Mammary epithelial cell (primary cell): Measurements from ENCODE around the gene CDX1.

Experiments
- EZH2 ChIP-seq: IDR thresholded peaks from 2 replicates; pipeline ENCODE4 v1.6.1; 2012; ENCODE audit warnings: low read length, inconsistent platforms, borderline replicate concordance
- TF ChIP-seq, protein P1 (sequence below), 2 donors: IDR thresholded peaks in 1 of 2; conservative IDR thresholded peaks in 1 of 2; 2 replicates each; pipeline ENCODE4 v1.5.1; 2011 to 2012; ENCODE audit warnings: inconsistent platforms in 2 of 2, low read length in 2 of 2, mild to moderate bottlenecking in 2 of 2, control low read depth in 1 of 2, low read depth in 1 of 2; ENCODE audit not compliant: insufficient read depth in 1 of 2; ENCODE audit errors: extremely low read depth in 1 of 2

DNA sequence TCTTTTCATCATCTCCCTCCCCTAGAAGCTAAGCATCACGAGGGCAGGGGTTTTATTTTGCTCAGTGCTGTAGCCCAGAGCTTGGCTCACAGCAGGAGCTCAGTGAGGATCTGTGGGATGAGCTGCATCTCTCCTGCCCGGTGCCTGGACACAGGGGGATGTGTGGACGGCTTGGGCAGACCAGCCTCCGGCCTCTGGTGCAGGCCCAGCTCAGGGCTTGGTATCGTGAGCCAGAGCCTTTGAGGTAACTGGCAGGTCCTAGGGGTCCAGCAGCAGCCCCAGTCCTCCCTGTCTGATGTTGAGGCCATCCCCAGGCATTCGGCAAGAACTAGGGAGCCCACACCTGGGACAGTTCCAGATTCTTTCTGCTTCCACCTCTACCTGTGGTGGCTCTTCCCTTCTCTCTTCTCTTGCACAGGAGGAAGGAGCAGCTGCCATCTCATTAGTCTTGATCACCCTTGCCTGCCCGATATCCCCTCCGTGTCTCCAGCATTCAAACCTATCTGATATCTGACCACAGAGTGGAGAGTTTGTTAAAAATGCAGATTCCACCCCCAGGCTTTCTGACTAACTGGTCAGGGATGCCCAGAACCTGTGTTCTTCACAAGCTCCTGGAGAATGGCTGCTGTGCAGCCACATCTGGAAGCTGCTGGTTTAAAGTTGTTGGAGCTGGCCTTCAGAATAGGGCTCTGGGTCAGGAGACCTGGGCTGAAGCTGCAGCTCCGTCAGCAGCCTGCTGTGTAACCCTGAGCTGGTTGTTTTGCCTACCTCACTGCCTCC, 15.4 kb downstream of the CDX1 start:
- TF ChIP-seq, protein P1, sequence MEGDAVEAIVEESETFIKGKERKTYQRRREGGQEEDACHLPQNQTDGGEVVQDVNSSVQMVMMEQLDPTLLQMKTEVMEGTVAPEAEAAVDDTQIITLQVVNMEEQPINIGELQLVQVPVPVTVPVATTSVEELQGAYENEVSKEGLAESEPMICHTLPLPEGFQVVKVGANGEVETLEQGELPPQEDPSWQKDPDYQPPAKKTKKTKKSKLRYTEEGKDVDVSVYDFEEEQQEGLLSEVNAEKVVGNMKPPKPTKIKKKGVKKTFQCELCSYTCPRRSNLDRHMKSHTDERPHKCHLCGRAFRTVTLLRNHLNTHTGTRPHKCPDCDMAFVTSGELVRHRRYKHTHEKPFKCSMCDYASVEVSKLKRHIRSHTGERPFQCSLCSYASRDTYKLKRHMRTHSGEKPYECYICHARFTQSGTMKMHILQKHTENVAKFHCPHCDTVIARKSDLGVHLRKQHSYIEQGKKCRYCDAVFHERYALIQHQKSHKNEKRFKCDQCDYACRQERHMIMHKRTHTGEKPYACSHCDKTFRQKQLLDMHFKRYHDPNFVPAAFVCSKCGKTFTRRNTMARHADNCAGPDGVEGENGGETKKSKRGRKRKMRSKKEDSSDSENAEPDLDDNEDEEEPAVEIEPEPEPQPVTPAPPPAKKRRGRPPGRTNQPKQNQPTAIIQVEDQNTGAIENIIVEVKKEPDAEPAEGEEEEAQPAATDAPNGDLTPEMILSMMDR (conservative IDR thresholded peaks at IDR 0.05 in 1 of 2, IDR thresholded peaks at IDR 0.05 in 1 of 2; ENCODE audit: extremely low read depth in 1 of 2, insufficient read depth in 1 of 2, low read depth in 1 of 2, low read length in 2 of 2): no peak
- TF ChIP-seq EZH2: no peak
